GM23338 (cell line): ENCODE data around the gene CACNA2D3. TPM values are rescaled to one million over a fixed set of nuclear protein-coding genes. Genes with fewer than 3 reads are reported as not detected.

Experiments
- ATAC-seq: fragments of 200-7000 bp; cut with Tn5 transposase; 3 replicates; pipeline ENCODE4 v1.9.1; 2020
- DNase-seq: peaks from one replicate; pipeline ENCODE4 v3.0.0-alpha.2; 2015; ENCODE audit warnings: low spot score
- H2AFZ ChIP-seq: fragments of 200-600 bp; sonication (generic); 2 replicates; pipeline ENCODE4 v1.8.0; 2016; ENCODE audit warnings: antibody characterized with exemption, mild to moderate bottlenecking, moderate library complexity
- H3F3A ChIP-seq: fragments of 200-600 bp; sonication (generic); replicated peaks from 2 replicates; pipeline ENCODE4 v1.8.0; 2017; ENCODE audit warnings: antibody characterized with exemption, mixed run types, low read depth
- H3K27ac ChIP-seq: fragments of 200-600 bp; sonication (generic); 2 replicates; pipeline ENCODE4 v1.6.1; 2016; ENCODE audit warnings: low read depth
- H3K27me3 ChIP-seq: fragments of 200-600 bp; sonication (generic); 2 replicates; pipeline ENCODE4 v1.8.0; 2016; ENCODE audit warnings: mild to moderate bottlenecking, mixed run types, moderate library complexity; ENCODE audit not compliant: insufficient read depth
- H3K36me3 ChIP-seq: fragments of 200-600 bp; sonication (generic); 2 replicates; pipeline ENCODE4 v1.8.0; 2016; ENCODE audit warnings: mild to moderate bottlenecking; ENCODE audit not compliant: insufficient read depth
- H3K4me1 ChIP-seq: fragments of 200-600 bp; sonication (generic); 2 replicates; pipeline ENCODE4 v1.8.0; 2016; ENCODE audit warnings: mild to moderate bottlenecking, moderate library complexity; ENCODE audit not compliant: insufficient read depth
- H3K4me2 ChIP-seq: fragments of 200-600 bp; sonication (generic); 2 replicates; pipeline ENCODE4 v1.7.1; 2017; ENCODE audit warnings: mixed run types
- H3K4me3 ChIP-seq: fragments of 200-600 bp; sonication (generic); 2 replicates; pipeline ENCODE4 v1.6.1; 2016; ENCODE audit warnings: mixed run types
- H3K79me2 ChIP-seq: fragments of 200-600 bp; sonication (generic); replicated peaks from 2 replicates; pipeline ENCODE4 v1.8.0; 2017; ENCODE audit warnings: mild to moderate bottlenecking; ENCODE audit not compliant: insufficient read depth
- H3K9me2 ChIP-seq: fragments of 200-600 bp; sonication (generic); 2 replicates; pipeline ENCODE4 v1.8.0; 2017; ENCODE audit not compliant: insufficient read depth
- H4K20me1 ChIP-seq: fragments of 200-600 bp; sonication (generic); replicated peaks from 2 replicates; pipeline ENCODE4 v1.8.0; 2017; ENCODE audit warnings: mild to moderate bottlenecking; ENCODE audit not compliant: insufficient read depth
- H3K27ac Mint-ChIP-seq: 2 replicates; pipeline ENCODE4 v1.8.0; 2020; ENCODE audit warnings: inconsistent platforms, mild to moderate bottlenecking, moderate library complexity, mixed read lengths
- H3K27me3 Mint-ChIP-seq: 3 replicates; pipeline ENCODE4 v1.8.0; 2022; ENCODE audit warnings: low read depth, mild to moderate bottlenecking, moderate library complexity, mixed read lengths, inconsistent platforms; ENCODE audit not compliant: insufficient read depth, poor library complexity
- H3K36me3 Mint-ChIP-seq: 3 replicates; pipeline ENCODE4 v1.8.0; 2021; ENCODE audit warnings: low read depth, mild to moderate bottlenecking, inconsistent platforms, moderate library complexity, mixed read lengths
- H3K4me1 Mint-ChIP-seq: 3 replicates; pipeline ENCODE4 v1.8.0; 2020; ENCODE audit warnings: mild to moderate bottlenecking, inconsistent platforms, mixed read lengths
- H3K4me3 Mint-ChIP-seq: 3 replicates; pipeline ENCODE4 v1.8.0; 2021; ENCODE audit warnings: moderate library complexity, mild to moderate bottlenecking, inconsistent platforms, mixed read lengths
- H3K9me3 Mint-ChIP-seq: 3 replicates; pipeline ENCODE4 v1.8.0; 2020; ENCODE audit warnings: moderate library complexity, mild to moderate bottlenecking, inconsistent platforms, mixed read lengths
- CREB1 ChIP-seq: fragments of 250-450 bp; sonication (Bioruptor Pico); IDR thresholded peaks from 2 replicates; pipeline ENCODE4 v1.5.0; 2020; ENCODE audit warnings: low read depth, mild to moderate bottlenecking, moderate library complexity
- EZH2 ChIP-seq: fragments of 200-600 bp; sonication (generic); IDR thresholded peaks from one replicate; pipeline ENCODE4 v1.8.0; 2017; ENCODE audit warnings: antibody characterized with exemption, mild to moderate bottlenecking, low read depth; ENCODE audit not compliant: unreplicated experiment
- EZH2phosphoT487 ChIP-seq: fragments of 200-600 bp; sonication (generic); IDR thresholded peaks from one replicate; pipeline ENCODE4 v1.8.1; 2018; ENCODE audit warnings: antibody characterized with exemption; ENCODE audit not compliant: unreplicated experiment
- JUNB ChIP-seq: IDR thresholded peaks from one replicate; pipeline ENCODE4 v1.6.1; 2016; ENCODE audit warnings: antibody characterized with exemption; ENCODE audit not compliant: unreplicated experiment
- NANOG ChIP-seq: IDR thresholded peaks from 2 replicates; pipeline ENCODE4 v1.6.1; 2016; ENCODE audit warnings: antibody characterized with exemption, borderline replicate concordance
- POLR2AphosphoS5 ChIP-seq: IDR thresholded peaks from 2 replicates; pipeline ENCODE4 v1.6.1; 2016; ENCODE audit warnings: antibody characterized with exemption, low read depth
- STAT1 ChIP-seq: IDR thresholded peaks from one replicate; pipeline ENCODE4 v1.6.1; 2016; ENCODE audit warnings: antibody characterized with exemption; ENCODE audit not compliant: unreplicated experiment
- ZNF114 ChIP-seq: fragments of 250-450 bp; sonication (Bioruptor Pico); IDR thresholded peaks from 2 replicates; pipeline ENCODE4 v1.5.0; 2020; ENCODE audit warnings: mild to moderate bottlenecking, moderate library complexity
- ZNF331 ChIP-seq: fragments of 250-450 bp; sonication (Bioruptor Pico); IDR thresholded peaks from 2 replicates; pipeline ENCODE4 v1.5.0; 2020; ENCODE audit warnings: low read depth, mild to moderate bottlenecking, moderate library complexity
- ZNF462 ChIP-seq: fragments of 250-450 bp; sonication (Bioruptor Pico); IDR thresholded peaks from 2 replicates; pipeline ENCODE4 v1.5.0; 2020; ENCODE audit warnings: mild to moderate bottlenecking, moderate library complexity
- polyA plus RNA-seq: library from polyadenylated mRNA; unstranded; fragments of >200 nt; fragmentation: Nextera tagmentation; extraction: Ambion mirVana; gene quantifications from 2 replicates; pipeline ENCODE4 v1.2.1, GENCODE V29; 2016
- total RNA-seq: library from RNA; depleted of rRNA; stranded (reverse); fragments of >200 nt; shearing (Covaris generic); gene quantifications from 2 replicates; pipeline ENCODE4 v1.2.3, GENCODE V29; 2014
- TF ChIP-seq, protein P1 (sequence below): IDR thresholded peaks from one replicate; pipeline ENCODE4 v1.6.1; 2018; ENCODE audit warnings: antibody characterized with exemption; ENCODE audit not compliant: unreplicated experiment
- TF ChIP-seq, protein P2 (sequence below), 2 experiments: fragments of 200-600 bp in 1 of 2; sonication (generic) in 1 of 2; conservative IDR thresholded peaks; 2 replicates each; pipeline versions ENCODE4 v1.5.1 to v1.6.1; 2016 to 2017; ENCODE audit warnings: antibody characterized with exemption in 2 of 2, low read depth in 2 of 2, mild to moderate bottlenecking in 2 of 2, moderate library complexity in 1 of 2

Gene CACNA2D3
- total and polyA plus RNA-seq, 2 experiments from 2014 or later, result 2.2 to 2.3 TPM

- H3K27me3 Mint-ChIP-seq, result no peaks in the 10 kb centered on the region
- peaks cover 7% of the 10 kb centered on the region for H3K4me1 ChIP-seq
- H4K20me1 ChIP-seq, result no peaks in the 10 kb centered on the region
- no peak overlapping the region for H3K4me2 ChIP-seq
- H3K27ac ChIP-seq, result no peak overlapping the region
- H3K36me3 ChIP-seq, result no peaks in the 10 kb centered on the region
- no peaks in the 10 kb centered on the region for H3F3A ChIP-seq
- DNase-seq, result no peak
- no peak overlapping the region for H3K4me3 ChIP-seq
- no peak for ATAC-seq
- H3K4me3 Mint-ChIP-seq, result no peak overlapping the region
- no peak overlapping the region for H2AFZ ChIP-seq
- no peaks in the 10 kb centered on the region for H3K9me3 Mint-ChIP-seq
- H3K27ac Mint-ChIP-seq, result no peak overlapping the region
- peaks cover 16% of the 10 kb centered on the region; the same call in 1 of the 2 replicates for H3K9me2 ChIP-seq
- TF ChIP-seq CREB1 (CRISPR knock-in tag) (no peak), EZH2 (no peak), ZNF462 (CRISPR knock-in tag) (no peak), JUNB (no peak), ZNF114 (CRISPR knock-in tag) (no peak), STAT1 (no peak), ZNF331 (CRISPR knock-in tag) (no peak), NANOG (no peak), EZH2phosphoT487 (no peak), POLR2AphosphoS5 (no peak)
- TF ChIP-seq, protein P1, sequence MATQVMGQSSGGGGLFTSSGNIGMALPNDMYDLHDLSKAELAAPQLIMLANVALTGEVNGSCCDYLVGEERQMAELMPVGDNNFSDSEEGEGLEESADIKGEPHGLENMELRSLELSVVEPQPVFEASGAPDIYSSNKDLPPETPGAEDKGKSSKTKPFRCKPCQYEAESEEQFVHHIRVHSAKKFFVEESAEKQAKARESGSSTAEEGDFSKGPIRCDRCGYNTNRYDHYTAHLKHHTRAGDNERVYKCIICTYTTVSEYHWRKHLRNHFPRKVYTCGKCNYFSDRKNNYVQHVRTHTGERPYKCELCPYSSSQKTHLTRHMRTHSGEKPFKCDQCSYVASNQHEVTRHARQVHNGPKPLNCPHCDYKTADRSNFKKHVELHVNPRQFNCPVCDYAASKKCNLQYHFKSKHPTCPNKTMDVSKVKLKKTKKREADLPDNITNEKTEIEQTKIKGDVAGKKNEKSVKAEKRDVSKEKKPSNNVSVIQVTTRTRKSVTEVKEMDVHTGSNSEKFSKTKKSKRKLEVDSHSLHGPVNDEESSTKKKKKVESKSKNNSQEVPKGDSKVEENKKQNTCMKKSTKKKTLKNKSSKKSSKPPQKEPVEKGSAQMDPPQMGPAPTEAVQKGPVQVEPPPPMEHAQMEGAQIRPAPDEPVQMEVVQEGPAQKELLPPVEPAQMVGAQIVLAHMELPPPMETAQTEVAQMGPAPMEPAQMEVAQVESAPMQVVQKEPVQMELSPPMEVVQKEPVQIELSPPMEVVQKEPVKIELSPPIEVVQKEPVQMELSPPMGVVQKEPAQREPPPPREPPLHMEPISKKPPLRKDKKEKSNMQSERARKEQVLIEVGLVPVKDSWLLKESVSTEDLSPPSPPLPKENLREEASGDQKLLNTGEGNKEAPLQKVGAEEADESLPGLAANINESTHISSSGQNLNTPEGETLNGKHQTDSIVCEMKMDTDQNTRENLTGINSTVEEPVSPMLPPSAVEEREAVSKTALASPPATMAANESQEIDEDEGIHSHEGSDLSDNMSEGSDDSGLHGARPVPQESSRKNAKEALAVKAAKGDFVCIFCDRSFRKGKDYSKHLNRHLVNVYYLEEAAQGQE, result no peak
- TF ChIP-seq, protein P2, sequence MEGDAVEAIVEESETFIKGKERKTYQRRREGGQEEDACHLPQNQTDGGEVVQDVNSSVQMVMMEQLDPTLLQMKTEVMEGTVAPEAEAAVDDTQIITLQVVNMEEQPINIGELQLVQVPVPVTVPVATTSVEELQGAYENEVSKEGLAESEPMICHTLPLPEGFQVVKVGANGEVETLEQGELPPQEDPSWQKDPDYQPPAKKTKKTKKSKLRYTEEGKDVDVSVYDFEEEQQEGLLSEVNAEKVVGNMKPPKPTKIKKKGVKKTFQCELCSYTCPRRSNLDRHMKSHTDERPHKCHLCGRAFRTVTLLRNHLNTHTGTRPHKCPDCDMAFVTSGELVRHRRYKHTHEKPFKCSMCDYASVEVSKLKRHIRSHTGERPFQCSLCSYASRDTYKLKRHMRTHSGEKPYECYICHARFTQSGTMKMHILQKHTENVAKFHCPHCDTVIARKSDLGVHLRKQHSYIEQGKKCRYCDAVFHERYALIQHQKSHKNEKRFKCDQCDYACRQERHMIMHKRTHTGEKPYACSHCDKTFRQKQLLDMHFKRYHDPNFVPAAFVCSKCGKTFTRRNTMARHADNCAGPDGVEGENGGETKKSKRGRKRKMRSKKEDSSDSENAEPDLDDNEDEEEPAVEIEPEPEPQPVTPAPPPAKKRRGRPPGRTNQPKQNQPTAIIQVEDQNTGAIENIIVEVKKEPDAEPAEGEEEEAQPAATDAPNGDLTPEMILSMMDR (conservative IDR thresholded peaks at IDR 0.05; ENCODE audit: low read depth in 2 of 2), result no peak
- no peaks in the 10 kb centered on the region for H3K79me2 ChIP-seq
- H3K27me3 ChIP-seq, result no peaks in the 10 kb centered on the region
- H3K4me1 Mint-ChIP-seq, result peaks cover 14% of the 10 kb centered on the region
- no peaks in the 10 kb centered on the region for H3K36me3 Mint-ChIP-seq
Measured at GRCh38 chr3:54863786-54864185, 741.4 kb downstream of the CACNA2D3 start.
